HG03439 (cell line): Measurements from ENCODE around the gene DIABLO.
"Not testable (repeated sequence)": the region's sequence is repeated elsewhere in the genome, so short reads cannot be mapped to it uniquely, and the experiment has no call there.

ENCODE experiments used
- ATAC-seq: cut with Tn5 transposase; IDR thresholded peaks from one replicate; pipeline ENCODE4 v1.9.1; 2021; ENCODE audit warnings: mild to moderate bottlenecking, moderate library complexity; ENCODE audit not compliant: unreplicated experiment

The DIABLO gene

DNA sequence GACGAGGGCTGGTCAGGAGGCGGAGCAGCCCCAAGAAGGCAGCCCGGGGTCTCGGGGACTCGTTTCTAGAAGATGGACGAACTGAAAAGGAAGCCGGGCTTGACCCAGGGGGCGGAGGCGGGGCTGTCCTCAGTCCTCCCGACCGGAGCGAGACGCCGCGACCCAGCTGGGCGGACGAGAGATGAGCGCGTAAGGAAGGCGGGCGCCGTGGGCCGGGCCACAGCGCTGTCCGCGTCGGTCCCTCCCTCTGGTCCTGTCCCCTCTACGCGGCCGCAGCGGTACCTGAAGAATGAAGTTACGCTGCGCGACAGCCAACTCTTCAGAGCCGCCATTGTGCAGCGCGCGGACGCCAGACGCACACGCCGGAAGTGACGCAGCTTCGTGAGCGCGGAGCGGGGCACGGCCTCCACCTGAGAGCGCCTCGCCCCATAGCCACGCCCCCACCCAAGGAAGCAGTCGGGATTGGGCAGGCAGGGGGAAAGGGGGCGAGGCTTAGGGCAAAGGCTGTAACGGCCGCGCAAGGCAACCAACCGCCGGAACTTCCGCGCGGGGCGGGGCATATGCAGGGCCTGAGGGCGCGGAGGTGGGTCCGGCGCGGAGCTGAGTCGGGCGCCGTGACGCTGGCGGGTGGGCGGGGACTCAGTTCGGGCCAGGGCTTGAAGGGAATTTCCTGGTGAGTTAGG is at the start of gene DIABLO:
TSS of gene DIABLO (minus strand) at position 370 of the 683 bp plus-strand sequence. CDS start at position 332, 38 bp downstream.
- ATAC-seq: peak; percentile 93

DNA sequence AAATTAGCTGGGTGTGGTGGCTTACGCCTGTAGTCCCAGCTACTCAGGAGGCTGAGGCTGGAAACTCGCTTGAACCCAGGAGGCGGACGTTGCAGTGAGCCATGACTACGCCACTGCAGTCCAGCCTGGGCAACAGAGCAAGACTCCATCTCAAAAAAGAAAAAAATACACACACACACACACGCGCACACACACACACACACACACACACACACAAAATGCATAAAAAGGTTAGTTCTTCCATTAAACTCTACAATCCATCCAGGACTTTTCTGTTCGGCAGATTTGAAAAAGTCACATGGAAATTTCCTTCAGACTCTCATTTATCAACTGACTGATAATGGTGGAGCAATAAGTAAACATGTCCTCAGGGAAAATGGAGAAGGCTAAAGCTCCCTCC is 49.6 kb upstream of the DIABLO start:
- ATAC-seq: no peak

DNA sequence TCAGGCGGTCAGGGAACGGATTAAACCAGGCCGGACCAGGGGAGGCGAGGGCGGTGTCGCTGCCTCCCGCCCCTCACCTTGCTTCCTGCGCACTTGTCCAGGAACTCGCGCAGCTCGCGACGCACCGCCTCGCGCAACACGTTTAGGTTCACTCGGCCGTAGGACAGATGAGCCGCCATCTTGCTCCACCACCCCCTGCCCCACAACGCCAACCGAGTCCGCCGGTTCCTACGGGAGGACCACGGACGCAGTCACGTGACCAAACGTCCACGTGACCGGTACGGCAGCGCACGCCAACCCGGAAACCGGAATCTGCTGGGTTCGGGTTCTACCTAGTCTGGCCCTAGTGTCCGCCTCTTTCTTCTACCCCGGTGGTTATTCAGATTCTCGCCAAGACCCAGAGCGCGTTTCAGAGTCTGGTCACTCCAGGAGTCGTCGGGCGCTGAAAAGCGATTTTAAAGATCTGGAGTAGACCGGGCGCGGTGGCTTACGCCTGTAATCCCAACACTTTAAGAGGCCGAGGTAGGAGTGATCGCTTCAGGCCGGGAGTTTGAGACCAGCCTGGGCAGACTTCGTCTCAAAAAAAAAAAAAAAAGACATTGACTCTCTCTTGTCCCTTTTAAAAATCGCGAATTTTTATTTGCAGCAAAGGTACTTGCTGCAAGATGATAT is 40.5 kb upstream of the DIABLO start, which contains the start of gene VPS33A:
TSS of gene VPS33A (minus strand) at position 265 of the 672 bp plus-strand sequence. CDS start at position 179, 86 bp downstream.
- ATAC-seq: peak; percentile 94

DNA sequence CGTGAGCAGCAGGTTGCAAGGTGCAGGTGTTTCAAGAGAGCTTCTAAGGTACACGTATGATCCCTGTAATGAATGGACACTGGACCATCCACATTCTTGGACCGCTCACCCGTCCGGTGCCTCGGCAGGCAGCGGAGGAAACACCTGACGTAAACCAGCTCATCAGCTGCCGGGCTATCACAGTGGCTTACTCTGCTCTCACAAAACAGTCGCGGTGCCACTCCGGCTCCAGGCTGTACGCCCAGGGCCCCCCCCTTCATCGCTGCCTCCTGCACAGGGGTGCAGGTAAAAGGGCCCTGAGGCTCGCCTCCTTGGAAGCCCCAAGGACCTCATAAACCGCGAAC is 40.0 kb upstream of the DIABLO start:
- ATAC-seq: peak; percentile 26

DNA sequence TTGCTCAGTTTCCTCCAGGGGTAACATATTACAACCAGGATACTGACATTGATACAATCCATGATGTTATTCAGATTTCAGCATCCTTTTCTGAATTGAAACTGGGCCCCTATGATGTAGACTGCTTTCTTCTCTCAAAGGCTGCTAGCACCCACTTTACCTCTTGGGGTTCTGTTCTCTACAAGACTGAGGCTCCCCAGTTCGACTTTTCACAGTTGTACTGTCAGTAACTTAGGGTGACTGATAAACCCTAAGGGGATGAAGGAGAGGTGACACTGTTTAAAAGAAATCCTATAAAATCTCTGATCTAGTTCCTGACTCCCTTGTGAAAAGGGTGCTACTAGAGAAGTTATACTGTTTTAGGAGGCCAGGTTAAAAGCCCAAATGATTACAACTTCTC is 39.6 kb upstream of the DIABLO start:
- no peak for ATAC-seq

DNA sequence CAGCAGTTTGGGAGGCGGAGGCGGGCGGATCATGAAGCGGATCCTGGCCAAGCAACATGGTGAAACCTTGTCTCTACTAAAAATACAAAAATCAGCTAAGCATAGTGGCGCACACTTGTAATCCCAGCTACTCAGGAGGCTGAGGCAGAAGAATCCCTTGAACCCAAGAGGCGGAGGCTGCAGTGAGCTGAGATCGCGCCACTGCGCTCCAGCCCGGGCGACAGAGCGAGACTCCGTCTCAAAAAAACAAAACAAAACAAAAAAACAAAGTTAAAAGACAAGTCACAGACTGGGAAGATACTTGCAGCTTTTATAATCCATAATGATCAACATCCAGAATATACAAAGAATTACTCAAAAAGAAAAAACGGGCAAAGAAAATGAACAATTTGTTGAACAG is 34.9 kb upstream of the DIABLO start:
- ATAC-seq: not testable (repeated sequence)

DNA sequence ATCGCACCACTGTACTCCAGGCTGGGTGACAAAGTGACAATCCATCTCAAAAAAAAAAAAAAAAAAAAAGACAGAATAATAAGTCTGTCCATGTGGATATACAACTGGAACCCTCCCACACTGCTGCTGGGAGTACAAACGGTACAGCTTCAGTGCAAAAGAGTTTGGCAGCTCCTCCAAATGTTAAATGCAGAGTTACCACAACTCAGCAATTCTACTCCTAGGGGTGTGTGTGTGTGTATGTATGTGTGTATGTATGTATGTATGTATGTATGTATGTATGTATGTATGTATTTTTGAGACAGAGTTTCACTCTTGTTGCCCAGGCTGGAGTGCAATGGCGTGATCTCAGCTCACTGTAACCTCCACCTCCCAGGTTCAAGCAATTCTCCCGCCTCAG is 33.1 kb upstream of the DIABLO start:
- ATAC-seq: not testable (repeated sequence)

DNA sequence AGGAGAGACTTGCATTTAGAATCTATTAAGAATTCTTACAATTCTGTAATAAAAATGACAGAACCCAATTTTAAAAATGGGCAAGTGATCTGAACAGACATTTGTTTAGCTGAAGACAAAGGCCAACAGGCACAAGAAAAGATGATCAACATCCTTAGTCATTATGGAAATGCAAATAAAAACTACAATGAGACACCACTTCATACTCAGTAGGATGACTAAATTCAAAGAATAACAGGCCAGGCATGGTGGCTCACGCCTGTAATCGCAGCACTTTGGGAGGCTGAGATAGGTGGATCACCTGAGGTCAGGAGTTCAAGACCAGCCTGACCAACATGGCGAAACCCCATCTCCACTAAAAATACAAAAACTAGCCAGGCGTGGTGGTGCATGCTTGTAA is 32.6 kb upstream of the DIABLO start:
- not testable (repeated sequence) for ATAC-seq

DNA sequence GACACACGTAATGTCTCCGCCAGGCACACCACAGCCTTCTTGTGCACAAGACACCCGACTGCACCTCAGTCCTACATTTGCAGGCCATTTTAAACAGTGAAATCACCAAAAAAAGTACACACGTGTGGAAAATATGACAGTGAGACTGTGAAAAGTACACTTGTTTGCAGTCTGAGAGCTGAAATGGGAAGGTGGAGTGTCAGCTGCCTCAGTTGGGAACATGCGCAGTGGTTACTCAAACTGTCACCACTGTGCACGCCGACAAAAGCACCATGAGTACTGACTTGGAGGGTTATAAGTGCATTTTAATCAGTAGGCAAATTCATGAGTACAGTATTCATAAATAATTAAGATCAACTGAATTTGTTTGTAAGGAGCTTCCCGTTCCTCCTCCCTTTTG is 24.7 kb upstream of the DIABLO start:
- ATAC-seq: no peak

DNA sequence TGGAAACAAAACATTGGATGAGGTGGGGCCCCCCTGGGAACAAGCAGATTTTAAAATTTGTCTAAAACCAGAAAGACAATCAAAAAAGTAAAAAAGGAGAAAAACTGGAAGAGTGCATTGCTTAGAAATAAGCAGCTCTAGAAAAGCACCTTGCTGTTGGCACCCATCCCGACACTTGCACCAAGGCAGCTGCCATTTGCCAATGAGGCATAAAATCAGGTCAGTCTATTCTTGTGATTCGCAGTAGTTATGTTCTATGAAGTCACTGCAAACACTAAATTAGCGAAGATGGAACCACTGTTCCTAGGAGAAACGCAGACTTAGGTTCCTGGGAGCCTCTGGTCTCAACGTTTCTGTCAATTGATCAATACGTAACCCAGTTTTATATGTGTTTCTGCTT is 24.2 kb upstream of the DIABLO start:
- no peak for ATAC-seq

DNA sequence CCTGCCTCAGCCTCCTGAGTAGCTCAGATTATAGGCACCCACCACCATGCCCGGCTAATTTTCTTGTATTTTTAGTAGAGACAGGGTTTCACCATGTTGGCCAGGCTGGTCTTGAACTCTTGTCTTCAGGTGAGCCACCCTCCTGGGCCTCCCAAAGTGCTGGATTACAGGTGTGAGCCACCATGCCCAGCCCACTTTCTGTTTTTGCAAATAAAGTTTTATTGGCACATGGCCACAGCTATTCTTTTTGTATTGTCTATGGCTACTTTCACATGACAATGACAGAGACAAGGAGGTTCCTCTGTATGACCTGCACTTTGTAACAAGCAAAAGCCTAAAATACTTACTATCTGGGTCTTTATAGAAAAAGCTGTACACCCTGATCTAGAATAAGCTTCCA is 19.7 kb upstream of the DIABLO start:
- no peak for ATAC-seq

DNA sequence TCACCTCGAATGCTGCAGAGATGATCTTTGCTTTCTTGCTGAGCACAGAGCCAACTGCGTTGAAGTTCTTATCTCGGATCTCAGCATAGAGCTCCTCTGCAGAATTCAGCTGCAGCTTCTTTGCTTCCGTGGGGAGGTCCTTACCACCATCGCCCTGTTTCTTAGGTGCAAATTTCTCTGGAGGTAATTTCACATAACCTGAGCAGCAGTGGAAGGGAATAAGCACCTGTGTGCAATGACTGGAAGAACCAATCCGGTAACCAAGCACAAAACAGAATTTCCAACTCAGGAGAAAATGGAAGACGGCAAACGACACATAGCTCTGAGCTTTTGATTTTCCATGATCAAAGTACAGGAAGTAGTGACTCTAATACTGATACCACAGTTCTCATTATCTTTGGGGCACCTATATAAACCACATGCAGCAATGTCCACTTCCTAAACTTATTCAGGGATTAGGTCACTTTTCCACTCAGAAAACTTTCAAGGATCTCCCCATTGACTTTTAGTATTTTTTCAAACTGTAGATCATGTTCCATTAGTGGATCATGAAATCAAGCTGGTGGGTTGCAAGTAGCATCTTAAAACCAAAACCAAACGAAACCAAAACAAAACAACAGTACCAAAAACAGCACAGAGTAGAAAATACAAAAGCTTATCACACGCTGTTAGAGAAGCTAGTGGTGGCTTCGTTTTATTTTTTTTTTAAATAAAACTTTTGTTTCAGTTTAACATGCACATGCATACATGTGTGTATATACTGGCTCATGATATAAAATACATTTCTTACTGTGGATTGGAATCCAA is 18.9 kb upstream of the DIABLO start:
- ATAC-seq: no peak

DNA sequence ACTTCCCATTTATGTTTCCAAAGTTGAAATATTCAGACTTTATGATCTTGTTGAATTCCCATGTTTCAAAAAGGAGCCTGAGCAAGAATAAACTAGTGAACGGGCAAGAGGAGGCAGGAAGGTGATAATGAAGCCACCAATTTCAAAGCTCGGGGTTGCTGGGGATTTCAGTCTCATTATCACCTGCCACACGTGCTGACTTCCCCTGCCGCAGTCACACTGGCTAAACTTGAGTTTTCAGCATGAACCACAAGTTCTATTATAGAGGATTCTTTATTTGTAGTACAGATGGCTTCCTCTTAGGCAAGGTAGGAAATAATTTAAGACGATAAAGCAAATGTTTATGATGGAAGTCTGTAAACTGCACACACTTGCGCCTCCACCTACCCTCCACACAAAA is 18.1 kb upstream of the DIABLO start:
- no peak for ATAC-seq

DNA sequence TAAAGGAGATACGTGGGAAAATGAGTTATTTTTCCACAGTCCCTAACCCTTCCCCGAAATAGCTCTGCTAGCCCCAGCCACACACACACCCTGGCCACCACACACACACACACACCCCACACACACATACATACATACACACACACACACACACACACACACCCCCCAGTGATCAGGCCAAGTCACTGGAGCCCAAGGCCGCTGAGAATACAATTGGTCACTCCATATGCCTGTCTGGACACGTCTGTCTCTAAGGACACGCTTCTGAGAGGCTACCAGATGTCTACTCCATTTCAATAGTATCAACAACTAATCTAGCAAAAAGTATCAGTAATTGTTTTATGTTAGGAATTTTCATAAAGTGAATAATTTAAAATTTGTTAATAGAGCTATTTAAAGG is 13.0 kb upstream of the DIABLO start:
- ATAC-seq: no peak

DNA sequence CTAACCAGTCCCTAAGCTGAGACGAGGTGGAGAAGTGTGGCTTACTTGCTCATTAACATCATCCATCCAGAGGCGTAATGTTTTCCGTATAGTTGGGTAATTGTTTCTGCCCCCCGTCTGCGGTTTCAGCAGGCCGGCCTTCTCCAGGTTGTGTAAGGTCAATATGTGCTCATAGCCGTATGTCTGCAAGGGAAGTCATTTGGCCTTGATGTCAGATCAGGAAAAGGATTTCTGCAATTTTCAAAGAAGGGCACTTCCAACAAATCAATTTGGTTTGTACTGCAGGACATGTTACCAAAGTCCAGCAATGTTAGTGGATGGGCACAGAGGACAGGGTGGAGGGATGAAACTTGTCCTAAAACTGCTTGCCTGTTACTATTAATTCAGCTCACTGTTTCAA is 9.9 kb upstream of the DIABLO start:
- no peak for ATAC-seq

DNA sequence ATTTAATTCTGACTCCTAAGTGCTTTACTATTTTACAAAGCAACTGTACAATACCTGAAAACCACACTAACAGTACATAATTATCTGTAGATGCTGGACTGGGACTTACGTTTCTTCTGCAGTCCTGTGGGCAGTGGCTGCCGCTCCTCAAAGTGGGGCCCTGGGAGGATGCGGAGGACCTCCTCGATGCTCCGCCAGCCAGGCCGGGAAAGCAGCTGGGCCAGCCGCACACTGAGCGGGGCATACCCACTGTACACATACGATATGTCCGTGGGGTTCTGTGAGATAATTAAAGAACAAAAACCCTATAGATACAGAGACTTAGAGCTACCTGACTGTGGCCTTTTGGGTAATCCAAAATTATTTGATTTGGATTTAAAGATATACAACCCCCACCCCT is 6.8 kb upstream of the DIABLO start:
- ATAC-seq: no peak

DNA sequence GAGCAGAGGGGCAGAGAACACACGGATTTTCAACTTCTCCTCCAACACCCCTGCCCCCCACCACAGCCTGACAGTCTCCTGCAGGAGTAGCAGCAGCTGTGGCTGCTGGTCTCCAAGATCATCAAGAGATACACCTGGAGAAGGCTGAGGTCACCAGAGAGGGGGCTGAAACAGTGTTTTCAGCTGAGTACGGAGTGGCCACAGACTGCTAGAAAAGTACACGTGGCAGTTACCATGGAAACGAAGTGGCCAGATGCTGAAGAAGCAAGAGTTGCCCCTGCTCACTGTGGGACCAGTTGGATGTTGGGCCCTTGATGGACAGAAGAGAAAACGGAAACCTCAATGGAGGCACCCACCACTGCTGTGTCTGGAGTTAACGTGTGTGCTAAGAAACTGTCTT is 4.9 kb upstream of the DIABLO start:
- no peak for ATAC-seq

DNA sequence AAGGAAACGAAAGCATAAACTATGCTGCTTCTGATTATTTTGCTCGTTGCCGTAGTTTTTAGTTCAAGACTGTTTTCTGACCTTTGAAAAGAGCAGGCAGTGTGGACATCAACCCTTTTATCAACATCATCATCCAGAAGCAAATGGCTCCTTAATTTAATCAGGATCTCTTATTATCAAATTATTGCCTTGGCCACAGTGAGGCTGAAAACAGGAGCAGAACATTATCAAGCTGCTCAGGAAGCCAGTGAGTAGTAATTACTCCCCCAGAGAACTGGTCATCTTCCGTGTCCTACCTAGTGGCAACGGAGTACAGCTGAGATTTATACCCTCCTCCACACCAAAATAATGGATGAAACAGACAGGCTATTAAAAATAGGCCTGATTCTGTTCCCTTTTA is 2.2 kb upstream of the DIABLO start:
- no peak for ATAC-seq

DNA sequence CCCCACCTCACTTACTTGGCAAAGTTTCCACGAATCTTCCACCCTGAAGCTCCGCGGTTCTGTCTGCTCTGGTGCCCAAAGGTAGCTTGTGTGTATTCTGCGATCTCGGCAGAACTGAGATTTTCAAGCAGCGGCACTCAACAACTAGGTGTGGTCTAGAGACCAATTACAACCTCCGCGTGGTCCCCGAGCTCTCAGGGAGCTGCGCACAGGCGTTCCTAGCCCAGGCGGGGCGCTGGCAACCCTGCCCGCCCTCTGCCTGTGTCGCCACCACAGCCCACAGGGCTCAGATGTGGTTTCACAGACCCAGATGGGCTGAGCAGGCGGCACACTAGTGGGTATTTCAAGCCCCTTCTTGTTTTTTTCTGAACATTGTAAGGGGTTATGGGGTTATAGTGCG is 1.5 kb upstream of the DIABLO start:
- ATAC-seq: no peak

DNA sequence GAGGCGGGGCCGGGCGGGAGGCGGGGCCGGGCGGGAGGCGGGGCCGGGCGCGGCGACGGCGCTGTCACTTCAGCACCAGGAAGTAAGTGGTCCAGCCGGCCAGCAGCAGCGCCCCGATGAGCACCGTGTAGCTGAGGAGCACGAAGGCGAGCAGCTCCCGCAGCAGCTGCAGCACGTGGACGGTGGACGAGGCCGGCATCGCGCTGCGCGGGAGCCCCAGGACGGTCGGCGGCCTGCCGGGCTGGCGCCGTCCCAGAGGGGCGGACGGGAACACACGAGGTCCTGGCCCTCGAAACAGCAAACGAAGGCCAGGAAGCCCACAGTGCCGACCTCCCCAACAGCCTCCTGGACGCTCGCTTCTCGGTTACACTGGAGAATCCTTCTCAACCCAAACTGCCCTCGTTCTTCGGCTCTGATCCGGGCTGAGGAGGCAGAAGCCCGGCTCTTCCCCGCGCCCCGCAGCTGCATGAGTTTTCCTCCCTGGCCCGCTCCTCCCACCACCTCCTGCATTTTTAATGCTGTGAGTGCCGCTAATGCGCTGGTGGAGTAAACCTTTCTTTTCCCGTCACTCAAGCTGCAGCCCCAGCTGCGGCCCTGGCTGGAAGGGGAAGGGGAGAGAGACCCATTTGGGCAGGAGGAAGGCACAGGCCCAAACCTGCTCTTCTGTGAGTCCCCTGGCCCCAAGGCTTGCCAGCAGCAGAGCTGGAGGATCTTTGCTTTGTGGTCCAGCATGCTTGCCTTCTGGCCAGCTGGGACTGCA is 694 bp upstream of the DIABLO start:
- ATAC-seq: no peak

DNA sequence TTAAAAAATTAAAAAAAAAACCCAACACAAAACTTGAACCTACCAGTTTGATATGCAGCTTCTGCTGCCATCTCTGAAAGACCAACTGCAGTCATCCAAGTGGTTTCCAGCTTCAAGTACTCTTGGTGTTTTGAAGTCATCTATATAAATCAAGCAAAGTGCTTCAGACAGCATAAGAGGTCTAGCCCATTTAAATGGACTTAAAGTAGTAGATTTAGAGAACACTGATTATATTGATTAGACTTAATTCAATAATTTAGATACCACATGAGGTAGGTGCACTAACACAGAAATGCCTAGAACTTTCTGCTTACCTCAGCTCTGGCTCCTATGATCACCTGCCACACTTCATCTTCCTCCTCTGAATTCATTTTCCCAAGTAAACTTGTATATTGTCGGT is 9.4 kb downstream of the DIABLO start:
- no peak for ATAC-seq
